Motor neuron (in vitro differentiated cells): ENCODE measurements around the gene FAF1. TPM values are rescaled to one million over a fixed set of nuclear protein-coding genes. Genes with fewer than 3 reads are reported as not detected.

Source experiments
- ATAC-seq, 8 experiments: fragments of 200-7000 bp; cut with Tn5 transposase; replicated peaks in 6 of 8; 2 replicates each; pipeline ENCODE4 v1.8.0; 2021; ENCODE audit warnings: mild to moderate bottlenecking in 8 of 8, moderate library complexity in 8 of 8
- H3K27ac ChIP-seq, 2 donors: fragments of 250-450 bp; sonication (Bioruptor Pico); 2 replicates each; pipeline ENCODE4 v1.9.0; 2021; ENCODE audit warnings: antibody characterized with exemption in 2 of 2, mild to moderate bottlenecking in 2 of 2, moderate library complexity in 1 of 2
- H3K4me1 ChIP-seq, 2 donors: fragments of 250-450 bp; sonication (Bioruptor Pico); replicated peaks in 1 of 2; 2 replicates each; pipeline ENCODE4 v1.6.1; 2021; ENCODE audit warnings: antibody characterized with exemption in 2 of 2, mild to moderate bottlenecking in 2 of 2, moderate library complexity in 1 of 2
- H3K4me3 ChIP-seq, 5 donors: fragments of 250-450 bp; sonication (Bioruptor Pico); 2 replicates each; pipeline ENCODE4 v1.9.0; 2021; ENCODE audit warnings: antibody characterized with exemption in 5 of 5, mild to moderate bottlenecking in 5 of 5, moderate library complexity in 4 of 5
- WGBS, 10 experiments: fragments of 450-650 bp; shearing (Covaris generic); methylation state at CpG; one replicate each; pipeline ENCODE4 v1.0.0; 2022; 5-methylcytosine and 5-hydroxymethylcytosine counted together
- in situ Hi-C, 9 experiments: fragments of 400-800 bp; cut with MboI; loops; one replicate each; pipeline ENCODE4 v1.15.0; 2021; ENCODE audit warnings: low sequenced_read_pairs in 9 of 9, low pct_unique_long_range_greater_than_20kb in 2 of 9; ENCODE audit not compliant: unreplicated experiment in 9 of 9
- total RNA-seq, 8 experiments: library from RNA; unstranded; fragments of 300-600 nt; gene quantifications; 2 replicates each; pipeline versions ENCODE4 v1.2.3 to v1.2.4, GENCODE V29; 2022

FAF1 gene
- total RNA-seq, 8 experiments from 2014 or later = 26.3 to 79.4 (median 52.0) TPM

- no peak for ATAC-seq
- WGBS, 10 experiments = 71 to 100% (median 90%) methylated on average over 1 to 3 of the region's 3 CpGs
- in situ Hi-C loops = no loop called here
- no peak overlapping the region for H3K27ac ChIP-seq
- H3K4me3 ChIP-seq = no peak overlapping the region
- no peaks in the 10 kb centered on the region for H3K4me1 ChIP-seq
Observed at GRCh38 chr1:50684185-50684584, 275.9 kb downstream of the FAF1 start.

- in situ Hi-C loops = no loop called here
- H3K27ac ChIP-seq = no peak overlapping the region
Observed at GRCh38 chr1:50681931-50682330, 278.1 kb downstream of the FAF1 start.

GRCh38 chr1:50667710-50668356 is 292.2 kb downstream of the FAF1 start:
- Histone ChIP-seq H3K4me3 (no peak overlapping the region), H3K4me1 (no peaks in the 10 kb centered on the region), H3K27ac (no peak overlapping the region)
- in situ Hi-C loops = no loop called here
- WGBS, 10 experiments = 83 to 100% (median 93%) methylated on average over 1 to 4 of the region's 4 CpGs
- no peak for ATAC-seq

More at GRCh38 chr1:50681931-50682330, 278.1 kb downstream of the FAF1 start:
- no peaks in the 10 kb centered on the region for H3K4me1 ChIP-seq
- no peak overlapping the region for H3K4me3 ChIP-seq
- 95 to 100% (median 100%) methylated on average over 1 to 3 of the region's 3 CpGs; no CpG with 5 or more reads in 3 of the 10 experiments for WGBS, 10 experiments
- no peak for ATAC-seq

GRCh38 chr1:50667272-50667671 is 292.8 kb downstream of the FAF1 start:
- in situ Hi-C loops = no loop called here
- no peak for ATAC-seq
- Histone ChIP-seq H3K4me1 (peaks cover 0 to under 1% of the 10 kb centered on the region in 2 donors), H3K27ac (no peak overlapping the region), H3K4me3 (no peak overlapping the region)
- WGBS, 10 experiments = 75 to 100% (median 100%) methylated on average over 1 to 2 of the region's 2 CpGs; no CpG with 5 or more reads in 1 of the 10 experiments

GRCh38 chr1:50666849-50667248 is 293.2 kb downstream of the FAF1 start:
- Histone ChIP-seq H3K4me1 (peaks cover 0 to 3% of the 10 kb centered on the region in 2 donors), H3K27ac (no peak overlapping the region), H3K4me3 (no peak overlapping the region)
- in situ Hi-C loops = no loop called here
- ATAC-seq = no peak

GRCh38 chr1:50665413-50665812 is 294.7 kb downstream of the FAF1 start:
- ATAC-seq = peak in 1 of 8 experiments; percentile 27
- Histone ChIP-seq H3K4me1 (peaks cover 0 to 3% of the 10 kb centered on the region in 2 donors), H3K4me3 (no peak overlapping the region), H3K27ac (no peak overlapping the region)
- in situ Hi-C loops = no loop called here
- whole genome bisulfite sequencing, 10 experiments = 89 to 100% (median 97%) methylated on average over 1 to 2 of the region's 2 CpGs; no CpG with 5 or more reads in 2 of the 10 experiments

GRCh38 chr1:50661626-50662025 is 298.4 kb downstream of the FAF1 start:
- WGBS, 10 experiments = 41 to 87% (median 60%) methylated on average over 1 to 5 of the region's 5 CpGs; no CpG with 5 or more reads in 1 of the 10 experiments
- in situ Hi-C loops = no loop called here
- Histone ChIP-seq H3K4me3 (no peak overlapping the region), H3K27ac (no peak overlapping the region), H3K4me1 (peaks cover 0 to 3% of the 10 kb centered on the region in 2 donors)
- ATAC-seq = peak in 1 of 8 experiments; percentile 30

GRCh38 chr1:50659107-50659662 is 300.9 kb downstream of the FAF1 start:
- Histone ChIP-seq H3K4me3 (no peak overlapping the region), H3K4me1 (peaks cover 0 to 3% of the 10 kb centered on the region in 2 donors), H3K27ac (no peak overlapping the region)
- ATAC-seq = no peak
- in situ Hi-C loops = no loop called here
- 60 to 100% (median 83%) methylated on average over 2 of the region's 2 CpGs; no CpG with 5 or more reads in 1 of the 10 experiments for WGBS, 10 experiments

GRCh38 chr1:50658459-50659076 is 301.5 kb downstream of the FAF1 start:
- ATAC-seq = peak in 3 of 8 experiments; percentile 21 to 32 (median 27)
- Histone ChIP-seq H3K4me3 (no peak overlapping the region), H3K4me1 (peaks cover 0 to 3% of the 10 kb centered on the region in 2 donors), H3K27ac (no peak overlapping the region)
- in situ Hi-C loops = no loop called here
- WGBS, 10 experiments = 33 to 100% (median 64%) methylated on average over 1 to 2 of the region's 2 CpGs; no CpG with 5 or more reads in 1 of the 10 experiments

GRCh38 chr1:50656931-50657330 is 303.1 kb downstream of the FAF1 start:
- WGBS, 10 experiments = 91 to 100% (median 100%) methylated on average over 1 to 3 of the region's 3 CpGs
- no peak for ATAC-seq

GRCh38 chr1:50651476-50652263 is 308.4 kb downstream of the FAF1 start:
- in situ Hi-C loops = no loop called here
- no peak overlapping the region for H3K4me3 ChIP-seq
- no peaks in the 10 kb centered on the region for H3K4me1 ChIP-seq
- no peak for ATAC-seq
- no peak overlapping the region for H3K27ac ChIP-seq
- WGBS, 10 experiments = 38 to 100% (median 93%) methylated on average over 1 to 3 of the region's 3 CpGs; no CpG with 5 or more reads in 1 of the 10 experiments

More at GRCh38 chr1:50656931-50657330, 303.1 kb downstream of the FAF1 start:
- H3K4me3 ChIP-seq = no peak overlapping the region
- in situ Hi-C loops = no loop called here
- no peak overlapping the region for H3K27ac ChIP-seq
- H3K4me1 ChIP-seq = no peaks in the 10 kb centered on the region

- in situ Hi-C loops = no loop called here
- WGBS, 10 experiments = 86 to 100% (median 97%) methylated on average over 1 to 2 of the region's 2 CpGs; no CpG with 5 or more reads in 2 of the 10 experiments
- no peak for ATAC-seq
Observed at GRCh38 chr1:50646526-50646925, 313.5 kb downstream of the FAF1 start.

GRCh38 chr1:50645139-50645538 is 314.9 kb downstream of the FAF1 start:
- ATAC-seq = peak in 2 of 8 experiments; percentile 31 to 52
- Histone ChIP-seq H3K4me1 (no peaks in the 10 kb centered on the region), H3K4me3 (no peak overlapping the region), H3K27ac (no peak overlapping the region)
- in situ Hi-C loops = no loop called here
- 75 to 100% (median 96%) methylated on average over 1 of the region's 1 CpG; no CpG with 5 or more reads in 6 of the 10 experiments for WGBS, 10 experiments

More at GRCh38 chr1:50646526-50646925, 313.5 kb downstream of the FAF1 start:
- H3K27ac ChIP-seq = no peak overlapping the region
- no peak overlapping the region for H3K4me3 ChIP-seq
- no peaks in the 10 kb centered on the region for H3K4me1 ChIP-seq
